Right kidney (tissue), 1 donor: ENCODE measurements around the gene CABP5.

Experiments used
- DNase-seq: peaks from one replicate; pipeline ENCODE4 v3.0.0-alpha.2; 2016

Gene CABP5

DNA sequence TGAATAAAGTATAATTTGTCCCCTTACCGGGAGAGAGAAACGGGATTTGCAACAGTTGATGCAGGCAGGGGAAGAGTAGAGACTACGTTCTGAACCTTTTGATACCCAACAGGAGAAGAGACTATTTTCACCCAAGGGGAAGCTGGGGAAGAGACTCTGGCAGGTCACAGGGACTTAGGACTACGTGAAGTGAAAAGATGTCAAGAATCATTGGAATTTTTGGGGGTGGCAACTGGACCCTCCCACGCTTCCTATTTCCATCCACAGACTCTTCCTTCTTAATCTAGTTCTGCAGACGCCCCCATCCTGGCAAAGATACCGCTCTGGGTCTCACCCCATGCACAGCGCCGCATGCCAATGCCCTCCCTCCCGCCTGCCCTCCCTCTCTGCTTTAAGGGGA is 13.8 kb downstream of the CABP5 start:
- no peak for DNase-seq

GRCh38 chr19:48029431-48029830 is 14.4 kb downstream of the CABP5 start:
- no peak for DNase-seq

GRCh38 chr19:48025480-48025879 is 18.4 kb downstream of the CABP5 start:
- DNase-seq: no peak

GRCh38 chr19:48023518-48023917 is 20.4 kb downstream of the CABP5 start:
- no peak for DNase-seq

DNA sequence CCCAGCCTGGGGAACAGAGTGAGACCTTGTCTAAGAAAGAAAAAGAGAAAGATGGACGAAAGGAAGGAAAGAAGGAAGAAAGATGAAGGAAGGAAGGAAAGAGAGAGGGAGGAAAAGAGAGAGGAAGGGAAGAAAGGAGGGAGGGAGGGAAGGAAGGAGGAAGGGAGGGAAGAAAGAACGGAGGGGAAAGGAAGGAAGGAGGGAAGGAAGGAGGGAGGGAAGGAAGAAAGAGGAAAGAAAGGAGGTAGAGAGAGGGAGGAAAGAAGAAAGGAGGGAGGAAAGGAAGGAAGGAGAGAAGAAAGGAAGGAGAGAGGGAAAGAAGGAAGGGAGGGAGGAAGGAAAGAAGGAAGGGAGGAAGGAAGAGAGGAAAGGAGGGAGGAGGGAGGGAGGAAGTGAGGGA is 20.9 kb downstream of the CABP5 start:
- no peak for DNase-seq

DNA sequence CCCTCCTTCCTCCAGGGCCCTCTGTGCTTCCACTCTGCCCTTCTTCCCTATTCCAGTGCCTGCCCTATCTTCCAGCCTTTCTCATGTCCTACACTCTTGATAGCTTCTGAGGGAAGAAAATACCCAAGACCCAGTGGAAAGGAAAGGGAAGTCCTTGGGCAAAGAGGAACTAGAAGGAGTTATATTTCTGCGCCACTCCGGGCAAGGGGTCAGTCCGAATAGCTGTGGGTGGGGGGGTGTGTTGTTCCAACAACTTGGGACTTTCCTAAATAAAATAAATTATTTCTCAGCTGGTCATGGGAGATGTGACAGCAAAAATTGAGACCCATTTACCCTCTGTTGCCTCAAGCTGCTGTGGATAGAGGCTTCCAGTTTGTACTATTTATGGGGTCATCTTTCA is 23.2 kb downstream of the CABP5 start:
- no peak for DNase-seq

GRCh38 chr19:48010932-48011758 is 32.7 kb downstream of the CABP5 start:
- DNase-seq: no peak

DNA sequence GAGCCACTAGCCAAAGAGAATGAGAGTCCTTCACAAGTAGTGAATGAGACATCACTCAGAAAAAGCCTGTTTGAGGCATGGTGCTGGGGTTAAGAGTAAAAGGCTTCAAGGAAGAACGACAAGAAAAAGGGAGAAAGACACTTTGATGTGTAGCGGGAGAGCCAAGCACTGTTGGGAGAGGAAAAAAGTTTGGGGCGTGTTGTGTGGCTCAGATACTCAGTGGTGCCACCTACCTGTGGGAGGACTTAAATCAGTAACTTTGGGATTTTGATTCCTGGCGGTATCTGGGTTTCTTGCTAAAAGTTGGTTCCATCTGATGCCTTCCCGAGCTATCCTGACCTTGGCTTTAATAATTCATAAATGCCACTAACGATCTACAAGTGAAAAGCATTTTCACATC is 37.1 kb downstream of the CABP5 start:
- DNase-seq: no peak

GRCh38 chr19:48004236-48004635 is 39.6 kb downstream of the CABP5 start:
- no peak for DNase-seq

DNA sequence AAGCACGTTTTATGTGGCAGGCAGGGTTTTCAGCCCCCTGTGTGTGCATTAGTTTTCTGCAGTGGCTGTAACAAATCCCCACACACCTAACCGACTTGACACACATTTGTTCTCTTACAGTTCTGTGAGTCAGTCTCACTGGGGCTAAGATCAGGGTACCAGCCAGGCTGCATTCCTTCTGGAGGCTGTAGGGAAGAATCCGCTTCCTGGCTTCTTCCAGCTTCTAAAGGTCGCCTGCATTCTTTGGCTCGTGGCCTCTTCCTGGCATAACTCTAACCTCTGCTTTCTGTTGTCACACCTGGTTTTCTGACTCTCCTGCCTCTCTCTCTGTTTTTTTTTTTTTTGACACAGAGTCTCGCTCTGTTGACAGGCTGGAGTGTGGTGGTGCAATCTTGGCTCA is 43.0 kb downstream of the CABP5 start:
- DNase-seq: no peak

DNA sequence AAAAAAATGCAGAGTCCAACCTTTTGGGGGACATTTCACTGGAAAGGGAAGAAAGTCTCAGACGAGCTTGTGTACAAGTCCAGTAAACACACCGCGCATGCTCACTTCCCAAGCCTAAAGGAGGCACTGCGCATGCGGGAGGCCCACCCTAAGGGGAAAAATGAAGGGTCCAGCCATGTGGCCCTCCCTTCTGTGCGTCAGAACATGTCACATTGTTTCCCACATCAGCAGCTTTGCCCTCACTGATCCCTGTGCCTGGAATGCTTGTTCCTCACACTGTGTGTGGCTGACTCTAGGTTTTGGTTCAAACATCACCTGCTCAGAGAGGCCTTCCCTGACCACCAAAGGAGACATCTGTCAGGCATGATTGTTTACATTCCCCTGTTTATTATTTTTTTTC is 45.1 kb downstream of the CABP5 start:
- DNase-seq: no peak

- no peak for DNase-seq
Observed at GRCh38 chr19:47996230-47996727, 47.6 kb downstream of the CABP5 start.

DNA sequence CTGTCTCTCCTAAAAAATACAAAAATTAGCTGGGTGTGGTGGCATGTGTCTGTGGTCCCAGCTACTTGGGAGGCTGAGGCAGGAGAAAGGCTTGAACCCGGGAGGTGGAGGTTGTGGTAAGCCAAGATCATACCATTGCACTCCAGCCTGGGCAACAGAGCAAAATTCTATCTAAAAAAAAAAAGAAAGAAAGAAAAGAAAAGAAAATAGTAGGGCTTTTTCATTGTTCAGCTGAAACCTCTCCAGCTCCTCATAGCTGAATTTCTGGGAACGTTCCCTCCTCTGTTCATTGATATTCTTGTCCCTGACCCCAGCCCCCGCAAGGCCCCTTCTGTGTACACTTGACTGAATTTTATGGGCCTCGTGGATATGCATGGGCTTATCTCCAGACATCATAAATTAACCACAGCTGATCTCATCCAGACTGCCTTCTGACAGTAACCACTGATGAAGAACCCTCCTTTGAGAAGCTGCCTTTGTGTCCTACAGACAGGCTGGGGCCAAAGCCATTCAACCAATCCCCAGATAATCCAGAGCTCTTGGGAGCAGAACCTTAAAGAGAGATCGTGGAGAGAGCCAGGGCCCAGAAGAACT is 49.6 kb downstream of the CABP5 start, which contains the start of gene ELSPBP1:
TSS of gene ELSPBP1 (plus strand) at position 424 of the 594 bp plus-strand sequence. CDS start 14,036 bp downstream, outside the sequence.
- peak; percentile 31 for DNase-seq

- DNase-seq: no peak
Observed at GRCh38 chr19:47992070-47992469, 51.8 kb downstream of the CABP5 start, which contains the start of gene BSPH1. Gene BSPH1, minus strand, starts transcription at chr19:47992170. Its CDS starts 89 bp downstream, at chr19:47992081.

GRCh38 chr19:47991191-47991808 is 52.6 kb downstream of the CABP5 start:
- no peak for DNase-seq
